H1 (cell line): ENCODE data around the gene MAML1. TPM values are rescaled to one million over a fixed set of nuclear protein-coding genes. Genes with fewer than 3 reads are reported as not detected.

ENCODE experiments used
- CTCF ChIA-PET: fragments of 300-600 bp; sonication (Branson Sonifier 250); formaldehyde crosslinking; loops from one replicate; lab custom pipeline; 2021; ENCODE audit not compliant: partially characterized antibody; lab: Charles Lee
- POLR2A ChIA-PET: fragments of 300-600 bp; sonication (Branson Sonifier 250); formaldehyde crosslinking; loops from one replicate; lab custom pipeline; 2021; ENCODE audit warnings: inconsistent platforms; ENCODE audit not compliant: partially characterized antibody; lab: Charles Lee
- DNase-seq, 2 experiments: peaks; one replicate each; pipeline versions ENCODE4 v3.0.0 to v3.0.0-alpha.2; 2010 to 2022; ENCODE audit warnings: low spot score in 2 of 2, low read depth in 1 of 2, mixed read lengths in 1 of 2
- FAIRE-seq: peaks from 2 replicates; lab custom pipeline; 2011; peaks lifted over from hg19 to GRCh38; lab: Jason Lieb, UNC
- H2AFZ ChIP-seq: 2 replicates; pipeline ENCODE4 v1.8.1; 2012; ENCODE audit warnings: low read length, inconsistent platforms
- H2AK5ac ChIP-seq: 2 replicates; pipeline ENCODE4 v1.6.1; 2013; ENCODE audit warnings: low read depth, low read length
- H2BK120ac ChIP-seq: replicated peaks from 2 replicates; pipeline ENCODE3; 2013; ENCODE audit warnings: low read depth, low read length, inconsistent platforms
- H2BK12ac ChIP-seq: 2 replicates; pipeline ENCODE4 v1.6.1; 2013; ENCODE audit warnings: low read depth, low read length
- H2BK15ac ChIP-seq: 2 replicates; pipeline ENCODE4 v1.6.1; 2013; ENCODE audit warnings: low read length
- H2BK20ac ChIP-seq: 2 replicates; pipeline ENCODE4 v1.6.1; 2013; ENCODE audit warnings: low read length
- H2BK5ac ChIP-seq: 2 replicates; pipeline ENCODE4 v1.6.1; 2013; ENCODE audit warnings: low read depth, low read length
- H3K14ac ChIP-seq: 2 replicates; pipeline ENCODE4 v1.6.1; 2013; ENCODE audit warnings: inconsistent platforms; ENCODE audit not compliant: insufficient read length
- H3K18ac ChIP-seq: 2 replicates; pipeline ENCODE4 v1.6.1; 2013; ENCODE audit warnings: low read length; ENCODE audit errors: extremely low read depth
- H3K23ac ChIP-seq: 2 replicates; pipeline ENCODE4 v1.6.1; 2013; ENCODE audit warnings: inconsistent platforms; ENCODE audit not compliant: insufficient read length
- H3K23me2 ChIP-seq: 2 replicates; pipeline ENCODE4 v1.6.1; 2013; ENCODE audit warnings: low read depth, low read length
- H3K27ac ChIP-seq: 2 replicates; pipeline ENCODE4 v1.6.1; 2011; ENCODE audit warnings: low read depth, low read length, inconsistent platforms
- H3K27me3 ChIP-seq, 4 experiments: replicated peaks in 1 of 4; 1 replicate in 1 of 4; 2 replicates in 3 of 4; pipeline versions ENCODE4 v1.6.1 to v1.8.1; 2011 to 2013; ENCODE audit warnings: low read length in 3 of 4, mild to moderate bottlenecking in 3 of 4, inconsistent platforms in 2 of 4, mixed read lengths in 2 of 4, moderate library complexity in 1 of 4; ENCODE audit not compliant: control insufficient read depth in 3 of 4, insufficient read depth in 3 of 4; ENCODE audit errors: extremely low read depth in 1 of 4
- H3K36me3 ChIP-seq, 4 experiments: 2 replicates each; pipeline versions ENCODE4 v1.6.1 to v1.8.1; 2011 to 2013; ENCODE audit warnings: mild to moderate bottlenecking in 4 of 4, low read length in 3 of 4, moderate library complexity in 2 of 4, control low read depth in 1 of 4, inconsistent platforms in 1 of 4; ENCODE audit not compliant: insufficient read depth in 4 of 4, control insufficient read depth in 2 of 4
- H3K4ac ChIP-seq: replicated peaks from 2 replicates; pipeline ENCODE3; 2013; ENCODE audit warnings: low read length, low read depth, mixed read lengths, inconsistent platforms; ENCODE audit not compliant: insufficient read length
- H3K4me1 ChIP-seq, 4 experiments: replicated peaks in 1 of 4; 1 replicate in 1 of 4; 2 replicates in 3 of 4; pipeline versions ENCODE4 v1.6.1 to v1.8.1; 2011 to 2013; ENCODE audit warnings: low read length in 3 of 4, inconsistent platforms in 2 of 4, mixed read lengths in 1 of 4; ENCODE audit not compliant: insufficient read depth in 4 of 4, control insufficient read depth in 3 of 4
- H3K4me2 ChIP-seq, 2 experiments: 2 replicates each; pipeline versions ENCODE4 v1.6.1 to v1.8.1; 2011 to 2013; ENCODE audit warnings: low read depth in 2 of 2, low read length in 2 of 2, control low read depth in 1 of 2, inconsistent platforms in 1 of 2, mild to moderate bottlenecking in 1 of 2; ENCODE audit not compliant: insufficient read depth in 1 of 2
- H3K4me3 ChIP-seq, 4 experiments: fragments of 200-600, 300-600 bp in 1 of 4; sonication (generic), shearing (Covaris generic), sonication (Bioruptor Twin) in 1 of 4; 2 replicates each; pipeline versions ENCODE4 v1.5.1 to v1.8.1; 2011 to 2016; ENCODE audit warnings: low read length in 4 of 4, low read depth in 3 of 4, control low read depth in 2 of 4, inconsistent platforms in 2 of 4, mild to moderate bottlenecking in 2 of 4, mixed read lengths in 1 of 4, moderate library complexity in 1 of 4; ENCODE audit not compliant: insufficient read depth in 2 of 4; ENCODE audit errors: extremely low read depth in 1 of 4
- H3K56ac ChIP-seq: replicated peaks from 2 replicates; pipeline ENCODE3; 2013; ENCODE audit warnings: low read depth, mild to moderate bottlenecking, mixed read lengths, low read length, inconsistent platforms; ENCODE audit not compliant: insufficient read length
- H3K79me1 ChIP-seq: 2 replicates; pipeline ENCODE4 v1.6.1; 2013; ENCODE audit warnings: low read depth, low read length, control low read depth
- H3K79me2 ChIP-seq, 2 experiments: 2 replicates each; pipeline versions ENCODE4 v1.6.1 to v1.8.1; 2012 to 2013; ENCODE audit warnings: low read length in 2 of 2, mild to moderate bottlenecking in 2 of 2, inconsistent platforms in 1 of 2; ENCODE audit not compliant: insufficient read depth in 2 of 2, control insufficient read depth in 1 of 2
- H3K9ac ChIP-seq, 4 experiments: replicated peaks in 1 of 4; 1 replicate in 1 of 4; 2 replicates in 3 of 4; pipeline versions ENCODE4 v1.6.1 to v1.8.1; 2011 to 2013; ENCODE audit warnings: low read depth in 3 of 4, low read length in 3 of 4, control low read depth in 2 of 4, mild to moderate bottlenecking in 2 of 4, moderate library complexity in 2 of 4, inconsistent platforms in 1 of 4; ENCODE audit errors: extremely low read depth in 1 of 4
- H3K9me3 ChIP-seq, 2 experiments: 2 replicates each; pipeline versions ENCODE4 v1.6.1 to v1.8.1; 2012 to 2013; ENCODE audit warnings: mild to moderate bottlenecking in 2 of 2, moderate library complexity in 2 of 2, control low read depth in 1 of 2, inconsistent platforms in 1 of 2, low read depth in 1 of 2, low read length in 1 of 2, mixed read lengths in 1 of 2; ENCODE audit not compliant: insufficient read depth in 2 of 2
- H4K20me1 ChIP-seq, 2 experiments: replicated peaks in 1 of 2; 2 replicates each; pipeline versions ENCODE3 to v1.8.1; 2011 to 2013; ENCODE audit warnings: inconsistent platforms in 2 of 2, low read length in 2 of 2, mild to moderate bottlenecking in 1 of 2; ENCODE audit not compliant: insufficient read depth in 2 of 2, control insufficient read depth in 1 of 2
- H4K5ac ChIP-seq: 2 replicates; pipeline ENCODE4 v1.6.1; 2013; ENCODE audit warnings: low read length, low read depth, mixed read lengths, inconsistent platforms; ENCODE audit not compliant: insufficient read length
- H4K8ac ChIP-seq: 2 replicates; pipeline ENCODE4 v1.8.0; 2013; ENCODE audit warnings: mild to moderate bottlenecking, moderate library complexity, low read length, inconsistent platforms; ENCODE audit not compliant: insufficient read depth; ENCODE audit errors: extremely low read depth
- H4K91ac ChIP-seq: replicated peaks from 2 replicates; pipeline ENCODE3; 2013; ENCODE audit warnings: low read length, mixed read lengths, inconsistent platforms; ENCODE audit not compliant: insufficient read length
- CHD1 ChIP-seq: IDR thresholded peaks from 2 replicates; pipeline ENCODE4 v1.6.1; 2012; ENCODE audit warnings: low read depth, low read length, improper control_type of control experiment
- CHD2 ChIP-seq: IDR thresholded peaks from 2 replicates; pipeline ENCODE4 v1.6.1; 2012; ENCODE audit warnings: low read length, improper control_type of control experiment
- CREB1 ChIP-seq: IDR thresholded peaks from 2 replicates; pipeline ENCODE4 v1.6.1; 2012; ENCODE audit warnings: inconsistent platforms
- GTF2F1 ChIP-seq: IDR thresholded peaks from 2 replicates; pipeline ENCODE4 v1.6.1; 2012; ENCODE audit warnings: low read depth, low read length, improper control_type of control experiment, borderline replicate concordance
- JUN ChIP-seq: IDR thresholded peaks from 2 replicates; pipeline ENCODE4 v1.6.1; 2011; ENCODE audit warnings: low read depth, mild to moderate bottlenecking, improper control_type of control experiment, low read length
- NANOG ChIP-seq: IDR thresholded peaks from 2 replicates; pipeline ENCODE4 v1.6.1; 2011; ENCODE audit warnings: low read length, low read depth, mild to moderate bottlenecking, inconsistent platforms; ENCODE audit not compliant: insufficient read depth, poor library complexity, severe bottlenecking
- POLR2A ChIP-seq, 2 experiments: IDR thresholded peaks; 1 replicate in 1 of 2; 2 replicates in 1 of 2; pipeline ENCODE4 v1.6.1; 2011; ENCODE audit warnings: low read depth in 2 of 2, low read length in 2 of 2, mild to moderate bottlenecking in 2 of 2; ENCODE audit errors: control extremely low read depth in 1 of 2
- POU5F1 ChIP-seq: IDR thresholded peaks from 2 replicates; pipeline ENCODE4 v1.6.1; 2011; ENCODE audit warnings: low read depth, mild to moderate bottlenecking, low read length, moderate library complexity
- SIRT6 ChIP-seq: IDR thresholded peaks from one replicate; pipeline ENCODE4 v1.7.1; 2012; ENCODE audit warnings: low read length, inconsistent platforms
- SP4 ChIP-seq: IDR thresholded peaks from 2 replicates; pipeline ENCODE4 v1.6.1; 2012; ENCODE audit warnings: low read length, inconsistent platforms
- SRF ChIP-seq: IDR thresholded peaks from 2 replicates; pipeline ENCODE4 v1.6.1; 2011; ENCODE audit warnings: mild to moderate bottlenecking, low read depth, low read length, moderate library complexity
- SUZ12 ChIP-seq: fragments of 200-600 bp; sonication (generic); IDR thresholded peaks from 2 replicates; pipeline ENCODE4 v1.6.1; 2012; ENCODE audit warnings: mild to moderate bottlenecking, inconsistent platforms, low read length, moderate library complexity, mixed read lengths
- TBP ChIP-seq: IDR thresholded peaks from 2 replicates; pipeline ENCODE4 v1.6.1; 2011; ENCODE audit warnings: low read depth, low read length, improper control_type of control experiment
- WGBS, 2 experiments: shearing (Covaris generic) in 1 of 2; methylation state at CpG; one replicate each; pipeline versions ENCODE4 v1.1.6 to v1.1.7; 2013 to 2015; ENCODE audit warnings: low lambda C conversion rate in 2 of 2, mixed read lengths in 2 of 2, inconsistent platforms in 1 of 2, low coverage in 1 of 2, missing lambda C conversion rate in 1 of 2; ENCODE audit not compliant: insufficient replicate concordance in 2 of 2, insufficient coverage in 1 of 2, insufficient read length in 1 of 2; ENCODE audit errors: extremely low coverage in 1 of 2, missing lambda C conversion rate in 1 of 2; 5-methylcytosine and 5-hydroxymethylcytosine counted together
- polyA plus RNA-seq, 7 experiments: library from polyadenylated mRNA; depleted of rRNA in 3 of 7; stranded (reverse) in 5 of 7; unstranded in 2 of 7; fragments of >200 nt in 5 of 7; fragments of 200-250 nt in 2 of 7; gene quantifications; 1 replicate in 5 of 7; 2 replicates in 1 of 7; 4 replicates in 1 of 7; pipeline versions ENCODE4 v1.2.1 to v1.2.3, GENCODE V29; 2011 to 2013; ENCODE audit warnings: missing spikeins in 2 of 7, mixed read lengths in 2 of 7
- total RNA-seq: library from RNA; stranded (reverse); fragmentation: NEBNext Ultra II Directional; extraction: Animal tissue kit (Norgen Biotek cat#: 25700); gene quantifications from 2 replicates; pipeline ENCODE4 v1.2.1, GENCODE V29; 2021

MAML1 gene
- total and polyA plus RNA-seq, 2 of the 8 experiments (the other 6 are each of a cell fraction or from before 2014, with no cell fraction given): 17.1 to 41.9 TPM

DNA sequence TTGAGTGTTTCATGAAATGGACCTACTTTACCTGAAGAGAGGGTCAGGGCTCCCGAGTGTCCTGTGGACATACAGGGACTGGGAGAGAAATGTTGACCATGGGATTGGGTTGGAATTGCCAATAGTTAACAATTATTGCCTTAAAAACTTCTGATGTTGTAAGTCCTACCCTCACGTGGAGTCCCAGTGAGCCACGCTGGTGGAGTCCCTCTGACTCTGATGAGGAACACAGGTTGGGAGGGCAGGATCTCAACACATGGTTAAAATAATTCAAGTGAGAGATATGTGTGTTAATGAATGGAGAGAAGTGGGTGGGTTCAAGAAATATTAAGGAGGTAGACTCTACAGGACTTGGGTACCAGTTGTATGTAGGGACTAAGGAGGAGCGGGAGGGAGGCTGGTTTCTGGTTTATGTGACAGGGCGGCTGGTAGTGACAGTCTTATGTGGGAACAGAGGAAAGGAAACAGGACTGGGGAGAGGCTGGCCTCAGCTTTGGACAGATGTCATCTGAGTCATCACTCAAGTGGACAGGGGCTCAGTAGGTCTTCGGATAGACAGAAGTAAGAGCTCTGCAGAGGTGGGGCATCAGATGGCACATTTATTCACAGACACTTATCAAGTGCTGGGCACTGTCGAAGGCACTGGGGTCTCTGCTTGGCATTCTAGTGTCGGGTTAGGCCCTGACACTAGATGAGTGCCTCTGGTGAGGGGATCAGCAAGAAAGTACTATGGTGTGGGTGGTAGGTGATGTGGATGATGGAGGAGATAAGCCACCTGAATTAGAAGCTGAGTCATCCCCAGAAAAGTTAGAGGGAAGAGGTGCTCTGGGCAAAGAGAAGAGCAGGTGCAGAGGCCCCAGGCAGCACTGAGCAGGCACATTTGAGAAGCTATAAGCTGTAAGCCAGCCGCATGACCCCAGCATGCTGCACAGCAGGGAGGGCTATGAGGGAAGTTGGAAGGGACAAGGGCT lies 27.2 kb downstream of the MAML1 start:
- no peaks in the 10 kb centered on the region for H3K9me3 ChIP-seq
- no peak overlapping the region; the same call in 1 of the 2 replicates for H2BK5ac ChIP-seq
- H2BK12ac ChIP-seq: peak overlapping the region; percentile 60; the same call in 1 of the 2 replicates
- H2BK20ac ChIP-seq: no peak overlapping the region
- peaks cover 24% of the 10 kb centered on the region for H3K79me1 ChIP-seq
- no peak overlapping the region for H3K4me3 ChIP-seq
- WGBS, 2 experiments: 88% methylated on average over 9 of the region's 9 CpGs; no CpG with 5 or more reads in 1 of the 2 experiments
- no peak overlapping the region for H3K23ac ChIP-seq
- no peak overlapping the region for H4K5ac ChIP-seq
- H2AK5ac ChIP-seq: no peak overlapping the region
- no peak overlapping the region for H2AFZ ChIP-seq
- no peaks in the 10 kb centered on the region for H3K23me2 ChIP-seq
- CTCF ChIA-PET: interaction anchor here (1.2 to 4.9 kb wide), 3 partner anchors 9 to 68 kb away, joined by 3 to 23 read pairs (median 3); no protein-coding TSS in a partner anchor
- H3K79me2 ChIP-seq: peaks cover 3 to 78% of the 10 kb centered on the region in 2 experiments; a peak in 3 of 4 replicates
- FAIRE-seq (no peak), DNase-seq (no peak)
- no peak overlapping the region for H4K8ac ChIP-seq
- no peak overlapping the region for H2BK120ac ChIP-seq
- H3K4me1 ChIP-seq: peaks cover 3 to 21% (median 7%) of the 10 kb centered on the region in 4 experiments
- no peak overlapping the region for H2BK15ac ChIP-seq
- no peaks in the 10 kb centered on the region for H3K27me3 ChIP-seq
- H4K20me1 ChIP-seq: peaks cover 28 to 31% of the 10 kb centered on the region in 2 experiments
- H3K14ac ChIP-seq: no peak overlapping the region
- H3K4me2 ChIP-seq: no peak overlapping the region
- H3K9ac ChIP-seq: no peak overlapping the region; a peak in 2 of 7 replicates
- H3K56ac ChIP-seq: no peak overlapping the region
- no peak overlapping the region for H4K91ac ChIP-seq
- no peaks in the 10 kb centered on the region for H3K36me3 ChIP-seq
- H3K4ac ChIP-seq: no peak overlapping the region
- POLR2A ChIA-PET: interaction anchor here (2.6 kb wide), 1 partner anchor 136 kb away, joined by 8 read pairs; the partner anchor contains the start of gene HNRNPH1
- H3K18ac ChIP-seq: peak overlapping the region; percentile 32; the same call in 1 of the 2 replicates
- no peak overlapping the region for H3K27ac ChIP-seq
- no peak for TF ChIP-seq SRF
- TF ChIP-seq JUN: no peak
- no peak for TF ChIP-seq TBP
- TF ChIP-seq SIRT6: no peak
- TF ChIP-seq CHD2: no peak
- TF ChIP-seq SP4: no peak
- TF ChIP-seq POLR2A (IDR thresholded peaks at IDR 0.05; ENCODE audit: control extremely low read depth in 1 of 2, low read depth in 2 of 2, low read length in 2 of 2): no peak
- TF ChIP-seq SUZ12: no peak
- TF ChIP-seq GTF2F1: no peak
- no peak for TF ChIP-seq CREB1
- TF ChIP-seq POU5F1: no peak
- TF ChIP-seq CHD1: no peak
- no peak for TF ChIP-seq NANOG
